Measurements from ENCODE around the gene UAP1L1. TPM values are rescaled to one million over a fixed set of nuclear protein-coding genes. Genes with fewer than 3 reads are reported as not detected.
"Not testable (repeated sequence)": the region's sequence is repeated elsewhere in the genome, so short reads cannot be mapped to it uniquely, and the experiment has no call there.

UAP1L1 gene
- total RNA-seq (2014; rRNA removed) = 13.6 and 17.6 TPM in 2 replicates
- 24.2 TPM for polyA plus RNA-seq (2012)

DNA sequence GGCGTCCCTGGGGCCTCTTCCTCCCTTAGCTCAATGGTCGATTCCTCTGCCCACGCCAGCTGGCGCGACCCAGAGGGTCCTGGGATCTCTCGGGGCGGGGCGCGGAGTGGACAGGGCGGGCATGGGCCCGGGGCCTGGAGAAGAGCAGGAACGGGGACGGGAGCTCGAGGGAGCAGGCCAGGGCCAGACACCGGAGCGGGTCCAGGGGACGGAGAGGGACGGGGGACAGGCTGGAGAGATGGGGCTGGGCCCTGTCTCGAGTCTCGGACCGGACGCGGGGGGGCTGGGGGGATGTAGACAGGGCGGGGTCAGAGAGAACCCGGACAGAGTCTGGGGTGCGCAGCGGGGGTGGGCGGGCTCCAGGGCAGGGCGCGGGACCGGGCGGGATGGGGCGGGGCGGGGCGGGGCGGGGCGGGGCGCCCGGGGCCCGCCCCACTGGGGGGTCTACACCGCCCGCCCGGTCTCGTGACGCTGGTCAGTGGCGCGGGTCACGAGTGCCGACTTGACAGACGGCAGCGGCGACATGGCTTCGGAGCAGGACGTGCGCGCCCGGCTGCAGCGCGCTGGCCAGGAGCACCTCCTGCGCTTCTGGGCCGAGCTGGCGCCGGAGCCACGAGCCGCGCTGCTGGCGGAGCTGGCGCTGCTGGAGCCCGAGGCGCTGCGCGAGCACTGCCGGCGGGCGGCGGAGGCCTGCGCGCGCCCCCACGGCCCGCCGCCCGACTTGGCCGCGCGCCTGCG lies at the start of gene UAP1L1:
UAP1L1 (plus strand) TSS at position 508 of the 738 bp plus-strand sequence; CDS start at position 524, 16 bp downstream.
- DNase-seq (ENCODE audit: low read depth) = peak; percentile 61

- DNase-seq (ENCODE audit: low read depth) = peak; percentile 38
Measured at GRCh38 chr9:137028263-137029057, 48.9 kb upstream of the UAP1L1 start.

- DNase-seq (ENCODE audit: low read depth) = peak; percentile 50
Measured at GRCh38 chr9:137029058-137029936, 48.0 kb upstream of the UAP1L1 start.

DNA sequence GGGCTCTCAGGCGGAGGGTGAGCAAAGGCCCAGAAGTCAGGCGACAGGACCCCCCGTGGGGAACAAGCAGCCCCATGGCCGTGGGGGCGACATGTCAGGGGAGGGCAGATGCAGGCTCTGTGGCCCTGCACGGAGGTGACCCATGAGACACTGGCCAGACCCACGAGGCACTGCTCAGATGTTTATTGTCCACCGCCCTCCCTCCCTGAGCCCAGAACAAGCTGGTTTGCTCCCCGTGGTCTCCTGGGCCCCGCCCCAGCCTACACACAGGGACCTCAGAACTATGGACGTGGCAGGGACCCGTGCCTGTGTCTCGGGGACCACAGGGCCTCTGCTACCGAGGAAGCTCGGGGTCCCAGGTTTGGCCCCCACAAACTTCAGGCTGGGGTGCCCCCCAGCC lies 47.3 kb upstream of the UAP1L1 start:
- no peak for DNase-seq (ENCODE audit: low read depth)

GRCh38 chr9:137030538-137031527 lies 46.5 kb upstream of the UAP1L1 start:
- DNase-seq (ENCODE audit: low read depth) = no peak

GRCh38 chr9:137031904-137032640 lies 45.2 kb upstream of the UAP1L1 start, which contains the start of gene FUT7:
FUT7 (minus strand) TSS chr9:137032088; CDS start chr9:137031991, 97 bp downstream.
- no peak for DNase-seq (ENCODE audit: low read depth)

GRCh38 chr9:137032858-137033257 lies 44.5 kb upstream of the UAP1L1 start:
- DNase-seq (ENCODE audit: low read depth) = no peak

- not testable (repeated sequence) for DNase-seq (ENCODE audit: low read depth)
Measured at GRCh38 chr9:137033481-137033880, 43.8 kb upstream of the UAP1L1 start.

GRCh38 chr9:137034039-137034708 lies 43.1 kb upstream of the UAP1L1 start:
- DNase-seq (ENCODE audit: low read depth) = no peak

DNA sequence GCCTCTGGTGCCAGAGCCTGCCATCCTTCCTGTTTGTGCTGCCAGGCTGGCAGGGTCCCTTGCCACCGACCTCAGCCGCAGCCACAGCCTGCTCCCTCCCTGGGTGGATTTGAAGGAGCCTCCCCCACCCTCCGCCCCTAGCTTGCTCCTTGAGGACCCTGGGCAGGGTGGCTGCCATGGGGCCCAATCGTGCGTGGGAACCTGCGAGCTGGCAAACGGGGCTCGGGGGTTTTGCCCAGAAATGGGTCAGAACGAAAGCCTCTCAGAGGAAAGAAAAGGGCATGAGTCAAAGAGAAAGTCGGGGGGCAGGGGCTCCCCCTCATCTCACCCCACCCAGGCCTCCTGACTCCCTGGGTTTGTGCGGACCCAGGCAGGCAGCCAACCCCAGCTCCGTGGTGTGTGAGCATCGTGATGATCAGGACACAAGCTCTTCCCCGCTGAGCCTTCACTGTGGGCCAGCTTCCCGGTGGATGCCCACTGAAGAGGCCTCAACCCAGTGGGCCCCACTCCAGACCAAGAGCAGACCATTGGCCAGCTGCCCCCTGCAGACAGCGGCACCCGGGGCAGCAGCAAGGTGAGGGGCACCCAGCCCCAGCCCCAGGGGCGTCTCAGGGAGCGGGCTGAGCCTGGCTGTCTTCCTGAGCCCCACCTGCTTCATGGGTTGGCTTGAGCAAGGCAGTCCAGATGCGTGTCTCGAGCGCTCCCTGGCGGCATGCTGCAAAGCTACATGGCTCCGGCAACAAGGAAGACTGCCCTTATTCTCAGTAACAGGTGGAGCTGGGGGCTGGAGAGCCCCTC lies 42.4 kb upstream of the UAP1L1 start:
- DNase-seq (ENCODE audit: low read depth) = peak; percentile 59

DNA sequence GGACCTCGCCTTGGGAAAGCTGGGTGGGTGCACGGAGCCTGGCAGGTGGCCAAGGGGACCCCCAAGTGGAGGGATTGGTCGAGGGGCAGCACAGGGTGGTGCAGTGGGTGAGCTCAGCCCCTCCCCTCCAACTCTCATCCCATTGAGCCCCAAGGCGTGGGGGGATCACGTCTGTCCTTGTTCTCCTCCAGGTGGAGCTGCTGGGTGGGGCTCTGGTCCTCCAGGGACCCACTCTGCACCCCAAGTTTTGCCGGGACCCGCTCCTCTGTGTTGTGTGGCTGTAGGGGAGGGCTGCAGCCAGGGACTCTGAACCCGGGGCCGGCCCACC lies 41.8 kb upstream of the UAP1L1 start:
- DNase-seq (ENCODE audit: low read depth) = no peak

DNA sequence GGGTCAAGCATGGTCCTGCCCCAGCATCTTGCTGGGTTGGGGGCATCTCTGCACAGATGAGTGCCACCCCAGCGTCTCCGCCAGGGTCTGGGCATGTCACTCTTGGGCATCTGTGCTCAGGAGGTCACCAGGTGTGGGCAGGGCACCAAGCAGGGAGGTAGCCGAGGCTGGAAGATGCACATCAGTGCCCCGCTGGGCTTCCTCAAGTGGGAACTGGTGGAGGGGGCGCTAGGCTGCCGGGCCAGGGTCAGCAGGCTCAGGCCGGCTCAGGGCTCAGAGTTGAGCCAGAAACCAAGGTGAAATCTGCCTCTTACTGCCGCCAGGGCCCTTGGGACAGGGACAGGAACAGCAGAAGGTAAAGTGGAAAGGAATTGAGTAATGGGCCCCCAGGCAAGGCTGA lies 41.4 kb upstream of the UAP1L1 start:
- no peak for DNase-seq (ENCODE audit: low read depth)

DNA sequence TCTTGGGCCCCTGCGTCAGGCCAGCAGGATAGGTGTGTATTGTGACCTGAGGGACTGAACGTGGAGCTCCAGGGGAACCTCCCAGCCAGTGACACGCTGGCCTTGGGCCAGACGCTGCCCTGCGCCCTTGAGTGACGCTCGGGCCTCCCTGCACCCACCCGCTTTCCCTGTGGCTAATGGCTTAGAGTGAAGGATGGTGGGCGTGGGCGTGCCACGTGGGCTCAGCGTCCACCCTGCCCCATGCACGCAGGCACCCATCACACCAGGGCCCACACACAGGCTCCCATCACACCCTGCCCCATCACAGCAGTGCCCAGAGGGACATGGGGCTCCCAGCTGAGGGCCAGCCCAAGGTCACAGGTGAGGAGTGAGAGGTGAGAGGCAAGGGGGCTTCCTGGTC lies 40.3 kb upstream of the UAP1L1 start:
- no peak for DNase-seq (ENCODE audit: low read depth)

- DNase-seq (ENCODE audit: low read depth) = no peak
Measured at GRCh38 chr9:137037483-137037882, 39.8 kb upstream of the UAP1L1 start.

DNA sequence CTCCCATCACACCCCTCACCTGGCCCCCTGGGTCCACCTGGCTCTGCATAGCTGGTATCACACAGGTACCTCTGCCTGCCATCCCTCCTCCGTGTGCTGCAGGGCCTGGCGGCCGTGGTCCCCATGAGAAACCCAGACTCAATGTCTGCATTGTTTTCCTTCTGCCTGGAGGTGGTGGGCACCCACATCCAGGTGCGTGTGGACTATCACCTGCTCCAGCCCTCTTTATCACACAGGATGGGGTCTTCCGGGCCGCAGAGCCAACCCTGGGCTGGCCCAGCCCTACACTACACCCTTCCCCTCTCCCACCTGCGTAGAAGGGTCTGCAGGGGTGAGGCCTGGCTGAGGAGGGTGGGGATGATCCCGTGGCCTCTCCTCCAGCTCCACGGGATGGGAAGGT lies 38.4 kb upstream of the UAP1L1 start:
- DNase-seq (ENCODE audit: low read depth) = no peak

DNA sequence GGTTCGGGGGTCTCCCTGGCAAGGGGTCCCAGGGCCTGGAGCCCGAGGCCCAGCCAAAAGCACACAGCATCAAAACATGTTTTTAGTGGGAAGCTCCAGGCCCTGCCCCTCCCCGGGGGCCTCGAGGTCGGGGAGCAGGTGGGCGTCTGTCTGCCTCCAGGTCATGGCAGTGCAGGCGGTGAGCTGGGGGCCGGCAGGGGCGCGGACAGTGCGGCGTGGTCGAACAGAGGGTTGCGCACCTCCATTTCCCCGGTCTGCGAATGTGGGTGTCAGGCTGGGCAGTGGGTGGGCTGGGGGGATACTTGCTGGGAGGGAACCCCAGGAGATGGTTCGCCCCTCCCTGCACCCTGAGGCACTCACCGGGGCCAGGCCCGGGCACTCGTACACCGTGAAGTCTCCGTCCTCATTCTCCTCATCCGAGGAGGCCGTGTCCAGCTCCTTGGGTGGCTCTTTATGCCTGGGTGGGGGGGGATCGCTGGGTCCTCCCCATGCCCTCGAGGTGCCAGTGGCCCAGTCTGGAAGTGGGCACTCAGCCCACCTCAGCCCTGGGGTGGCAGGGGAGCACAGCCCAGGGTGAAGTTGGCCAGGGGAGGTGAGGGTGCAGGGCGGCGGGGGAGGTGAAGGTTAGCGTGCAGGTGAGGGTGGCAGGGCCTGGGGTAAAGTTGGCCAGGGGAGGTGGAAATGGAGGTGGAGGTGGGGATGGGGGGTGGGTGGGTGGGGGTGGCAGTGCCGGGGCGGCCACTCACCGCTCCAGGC lies 37.5 kb upstream of the UAP1L1 start:
- DNase-seq (ENCODE audit: low read depth) = no peak

DNA sequence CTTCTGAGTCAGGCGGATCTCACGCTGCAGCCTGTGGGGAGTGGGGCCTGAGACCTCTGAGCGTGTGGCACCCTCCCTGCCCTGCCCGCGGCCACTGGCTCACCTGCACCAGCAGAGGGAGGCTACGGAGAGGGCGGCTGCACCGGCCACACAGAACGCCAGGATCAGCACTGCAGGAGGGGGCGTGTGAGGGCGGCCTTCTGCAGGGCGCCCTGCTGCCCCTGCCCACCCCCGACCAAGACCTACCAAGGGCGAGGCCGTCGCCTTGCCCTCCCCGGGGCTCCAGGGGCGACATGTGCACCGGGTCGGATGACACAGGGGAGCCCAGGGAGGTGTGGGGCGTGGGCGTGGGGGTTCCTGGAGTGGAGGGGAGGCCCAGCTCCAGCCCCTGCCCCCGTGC lies 36.7 kb upstream of the UAP1L1 start:
- no peak for DNase-seq (ENCODE audit: low read depth)

GRCh38 chr9:137041124-137041523 lies 36.2 kb upstream of the UAP1L1 start:
- no peak for DNase-seq (ENCODE audit: low read depth)

Measured in LHCN-M2 (cell line).